Limb (tissue), 2 donors: ENCODE results near the gene OPCML.

ENCODE experiments used
- DNase-seq, 2 donors: peaks; one replicate each; pipeline ENCODE4 v3.0.0-alpha.2; 2016; ENCODE audit errors: extremely low spot score in 2 of 2

The OPCML gene

DNA sequence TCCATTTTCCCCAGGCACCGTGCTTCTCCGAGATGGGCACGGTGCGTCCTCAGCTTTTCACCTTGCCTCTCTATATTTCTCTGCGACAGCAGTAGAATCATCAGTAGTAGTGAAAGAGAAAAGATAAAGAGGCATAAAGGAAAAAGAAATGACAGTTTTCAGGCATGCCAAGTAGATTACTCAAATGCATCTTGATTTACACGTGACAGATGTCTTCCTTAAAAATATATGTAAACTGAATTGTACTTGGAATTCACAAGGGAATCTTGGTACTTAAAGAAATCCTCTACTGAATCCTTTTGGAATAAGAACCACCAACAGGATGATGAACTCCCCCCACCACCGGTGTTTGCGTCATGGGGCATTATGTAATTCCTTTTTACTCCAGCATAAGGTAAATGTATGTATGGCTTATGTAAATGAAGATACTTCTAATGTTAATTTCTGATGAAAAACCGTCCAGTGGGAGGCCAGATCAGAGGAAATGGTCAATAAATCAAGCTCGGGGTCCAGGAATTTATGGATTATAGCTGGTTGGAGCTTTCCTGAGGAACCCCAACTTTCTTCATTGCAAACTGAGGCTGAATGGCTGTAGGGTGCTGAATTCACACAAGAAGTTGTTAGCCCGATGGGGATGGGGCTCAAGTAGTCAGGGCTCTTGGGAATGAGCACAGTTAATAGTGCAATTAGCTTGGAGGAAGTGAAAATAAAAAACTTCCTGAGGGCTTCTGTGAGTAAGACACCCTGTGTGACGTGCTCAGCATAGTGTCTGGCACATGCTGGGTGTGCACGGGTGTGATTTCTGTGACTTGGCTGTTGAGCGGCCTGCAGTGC, 630.4 kb downstream of the OPCML start:
- no peak for DNase-seq

DNA sequence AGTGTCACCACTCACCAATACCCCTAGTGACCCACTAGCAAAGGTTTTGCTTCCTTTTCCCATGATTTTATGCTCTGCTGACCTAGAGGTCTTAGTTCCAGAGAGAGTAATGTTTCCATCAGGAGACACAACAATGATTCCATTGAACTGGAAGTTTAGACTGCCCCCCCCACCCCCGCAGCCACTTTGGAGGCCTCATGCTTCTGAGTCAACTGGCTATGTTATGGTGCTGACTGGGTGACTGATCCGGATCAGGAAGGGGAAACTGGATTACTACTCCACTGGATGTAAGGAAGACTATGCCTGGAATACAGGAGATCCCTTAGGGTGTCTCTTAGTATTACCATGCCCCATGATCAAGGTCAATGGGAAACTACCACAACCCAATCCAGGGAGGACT, 633.6 kb downstream of the OPCML start:
- DNase-seq = no peak

DNA sequence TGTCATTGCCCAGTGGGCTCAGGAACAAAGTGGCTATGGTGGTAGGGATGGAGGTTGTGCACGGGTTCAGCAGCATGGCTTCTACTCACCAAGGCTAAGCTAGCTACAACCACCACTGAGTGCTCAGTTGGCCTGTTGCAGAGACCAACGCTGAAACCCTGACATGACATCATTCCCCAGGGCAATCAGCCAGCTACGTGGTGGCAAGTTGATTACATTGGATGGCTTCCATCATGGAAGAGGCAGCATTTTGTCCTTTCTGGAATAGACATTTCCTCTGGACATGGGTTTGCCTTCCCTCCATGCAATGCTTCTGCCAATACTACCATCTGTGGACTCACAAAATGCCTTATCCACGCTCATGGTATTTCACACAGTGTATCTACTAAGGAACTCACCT, 634.3 kb downstream of the OPCML start:
- DNase-seq = no peak

DNA sequence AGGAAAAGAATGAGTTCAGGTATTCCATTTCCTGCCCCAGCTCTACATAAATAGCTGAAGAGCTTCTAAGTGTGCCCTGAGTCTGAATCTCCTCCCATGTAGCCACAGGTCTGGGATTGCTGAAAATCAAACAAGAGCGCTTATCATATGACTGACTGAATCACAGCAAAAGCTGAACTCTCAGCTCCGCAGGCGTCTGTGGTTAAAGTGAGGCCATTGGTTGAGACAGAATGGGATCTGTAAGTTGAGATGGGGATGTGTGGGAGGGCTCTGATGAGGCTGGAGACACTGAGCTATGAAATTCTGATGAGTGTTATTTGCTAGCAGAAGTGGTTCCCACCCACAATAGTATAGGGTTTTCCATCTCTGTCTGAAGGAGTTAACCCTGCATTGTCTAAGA, 637.0 kb downstream of the OPCML start:
- no peak for DNase-seq

DNA sequence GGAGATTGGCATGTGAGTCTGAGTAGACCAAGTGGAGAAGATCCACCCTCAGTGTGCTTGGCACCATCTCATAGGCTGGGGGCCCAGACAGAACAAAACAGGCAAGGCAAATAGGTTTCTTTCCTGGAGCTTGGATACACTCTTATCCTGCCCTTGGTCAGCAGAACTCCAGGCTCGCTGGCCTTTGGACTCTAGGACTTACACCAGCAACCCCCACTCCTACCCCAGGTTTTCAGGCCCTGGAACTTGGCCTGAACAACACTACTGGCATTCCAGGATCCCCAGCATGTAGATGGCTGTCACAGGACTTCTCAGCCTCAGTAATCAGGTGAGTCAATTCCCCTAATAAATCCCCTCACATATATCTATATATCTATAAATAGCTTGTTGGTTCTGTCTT, 637.7 kb downstream of the OPCML start:
- DNase-seq = no peak

DNA sequence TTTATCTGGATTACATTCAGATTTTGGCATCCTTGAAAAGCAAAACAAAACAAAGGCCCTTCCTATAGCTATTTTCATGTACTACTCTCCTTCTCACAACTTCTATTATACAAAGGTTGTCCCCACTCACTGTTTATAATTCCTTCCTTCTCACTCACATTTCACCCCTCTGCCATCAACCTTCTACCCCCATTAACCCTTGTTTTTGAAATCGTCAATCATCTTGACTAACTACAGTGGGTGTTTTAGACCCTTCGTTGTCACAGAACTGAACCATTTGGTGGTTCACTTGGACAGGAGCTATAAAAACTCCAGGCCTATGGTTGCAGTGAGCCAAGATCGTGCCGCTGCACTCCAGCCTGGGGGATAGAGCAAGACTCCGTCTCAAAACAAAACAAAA, 639.4 kb downstream of the OPCML start:
- no peak for DNase-seq

DNA sequence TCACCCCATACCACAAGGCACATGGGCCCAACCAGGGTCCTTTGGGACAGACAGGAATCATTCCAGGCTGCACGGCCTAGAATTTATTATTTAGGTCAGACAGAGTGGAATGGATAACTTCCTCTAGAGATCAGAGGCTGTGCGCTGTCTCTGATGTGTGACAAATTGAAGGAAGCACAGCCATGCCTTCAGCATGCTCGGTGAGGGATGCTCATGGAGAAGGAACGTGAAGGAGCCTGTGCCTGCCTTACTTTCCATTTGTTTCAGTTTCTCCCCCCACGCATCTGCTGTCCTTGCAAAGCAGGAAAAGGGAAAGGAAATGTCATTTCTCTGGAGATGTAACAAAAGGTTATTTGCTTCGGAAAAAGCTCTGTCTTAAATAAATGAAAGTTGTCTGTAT, 644.1 kb downstream of the OPCML start:
- DNase-seq = no peak

DNA sequence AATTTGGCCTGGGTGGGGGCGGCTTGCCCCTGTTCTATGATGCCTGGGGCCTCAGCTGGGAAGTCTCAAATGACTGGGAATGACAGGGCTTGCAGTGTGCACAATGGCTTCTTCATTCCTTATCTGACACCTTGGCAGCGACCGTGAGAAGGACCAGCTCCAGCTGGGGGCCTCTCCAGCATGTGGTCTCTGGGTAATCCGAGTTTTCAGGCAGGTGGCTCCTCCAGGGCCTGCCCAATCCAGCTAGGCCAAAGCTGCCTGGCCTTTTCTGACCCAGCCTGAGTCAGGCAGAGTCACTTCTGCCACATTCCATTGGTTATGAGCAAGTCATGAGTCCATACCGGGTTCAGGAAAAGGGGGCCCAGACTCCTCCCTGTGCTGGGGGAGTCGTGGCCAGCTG, 646.0 kb downstream of the OPCML start:
- DNase-seq = no peak

DNA sequence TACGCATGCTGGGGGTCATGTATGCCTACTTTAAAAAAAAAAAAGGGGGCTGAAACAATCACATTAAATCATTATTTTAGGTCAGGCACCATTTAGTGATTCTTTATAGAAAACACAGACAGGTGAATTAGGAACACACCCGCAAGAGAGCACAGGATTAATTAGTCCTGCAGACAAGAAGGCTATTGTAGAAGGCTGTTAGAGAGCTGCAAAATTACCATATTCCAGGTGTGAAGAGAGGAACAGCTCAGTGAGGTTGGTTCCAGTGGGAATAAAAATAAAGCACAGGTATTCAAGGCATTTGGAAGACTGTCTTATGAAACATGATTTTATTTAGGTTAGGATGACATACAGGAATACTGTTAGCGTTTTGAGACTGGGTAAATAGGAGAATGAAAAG, 649.1 kb downstream of the OPCML start:
- no peak for DNase-seq

DNA sequence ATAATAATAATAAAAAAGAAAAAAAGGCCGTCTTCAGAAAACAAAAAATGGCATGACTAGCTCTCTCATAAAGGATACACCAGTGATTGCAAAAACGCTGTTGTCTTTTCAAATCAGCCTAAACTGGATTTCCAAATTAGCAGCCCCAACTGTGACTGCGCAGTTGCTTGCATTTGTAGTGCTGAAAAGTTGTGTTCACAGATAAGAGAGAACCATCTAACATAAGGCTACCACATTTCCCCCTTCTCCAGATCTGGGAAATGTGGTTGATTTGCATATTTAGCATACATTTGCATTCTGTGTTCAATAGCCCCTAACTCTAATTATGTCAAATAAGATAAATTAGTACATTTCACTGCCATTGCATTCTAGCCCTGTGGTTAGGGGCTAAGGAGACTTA, 650.7 kb downstream of the OPCML start:
- no peak for DNase-seq

DNA sequence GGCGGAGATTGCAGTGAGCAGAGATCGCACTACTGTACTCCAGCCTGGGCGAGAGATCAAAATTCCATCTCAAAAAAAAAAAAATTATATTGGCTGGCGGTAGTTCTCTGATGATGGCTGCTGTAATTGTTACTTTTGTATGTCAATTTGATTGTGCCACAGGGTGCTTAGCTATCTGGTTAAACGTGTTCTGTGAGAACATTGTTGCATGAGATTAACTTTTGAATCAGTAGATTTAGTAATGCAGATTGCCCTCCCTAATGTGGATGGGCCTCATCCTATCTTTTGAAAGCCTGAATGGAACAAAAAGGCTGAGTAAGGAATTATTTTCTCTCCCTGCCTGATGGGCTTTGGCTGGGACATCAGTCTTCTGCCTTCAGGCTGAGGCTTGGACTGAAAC, 654.2 kb downstream of the OPCML start:
- no peak for DNase-seq

DNA sequence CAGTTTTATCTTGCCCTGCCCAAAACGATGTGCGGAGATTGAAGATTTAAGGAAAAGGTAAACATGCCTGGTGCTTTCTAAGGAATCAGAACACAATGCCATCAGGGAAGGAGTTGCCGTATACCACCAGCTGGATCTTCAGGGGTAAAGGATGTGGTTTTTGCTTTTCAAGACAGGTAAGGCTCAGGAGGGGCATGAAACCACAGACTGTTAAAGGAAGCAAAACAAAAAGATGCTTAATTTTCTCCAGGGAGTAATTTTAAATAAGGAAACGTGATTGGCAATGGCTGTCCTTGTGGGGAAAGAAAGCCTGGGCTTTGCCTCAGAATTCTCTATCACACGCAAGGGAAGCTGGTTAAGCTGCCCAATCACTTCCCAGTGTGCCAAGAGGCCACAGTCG, 655.6 kb downstream of the OPCML start:
- no peak for DNase-seq

DNA sequence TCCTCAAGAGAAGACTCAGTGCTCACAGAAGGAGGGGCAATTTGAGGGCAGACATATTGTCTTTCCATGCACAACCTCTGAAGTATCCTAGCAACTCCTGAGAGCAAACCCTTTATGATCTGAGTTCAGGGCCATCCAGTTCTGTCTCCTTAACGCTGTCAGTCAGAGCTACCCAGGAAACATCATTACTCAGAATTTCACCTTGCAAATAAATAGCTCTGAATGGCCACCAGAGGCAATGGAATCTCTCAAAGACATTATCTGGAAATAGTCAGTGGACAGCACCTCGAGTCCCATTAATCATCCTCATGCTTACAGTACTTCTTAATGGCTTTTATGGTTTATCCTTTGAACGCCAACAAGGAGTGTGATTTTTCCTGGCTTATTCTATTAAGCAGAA, 656.1 kb downstream of the OPCML start:
- DNase-seq = no peak

DNA sequence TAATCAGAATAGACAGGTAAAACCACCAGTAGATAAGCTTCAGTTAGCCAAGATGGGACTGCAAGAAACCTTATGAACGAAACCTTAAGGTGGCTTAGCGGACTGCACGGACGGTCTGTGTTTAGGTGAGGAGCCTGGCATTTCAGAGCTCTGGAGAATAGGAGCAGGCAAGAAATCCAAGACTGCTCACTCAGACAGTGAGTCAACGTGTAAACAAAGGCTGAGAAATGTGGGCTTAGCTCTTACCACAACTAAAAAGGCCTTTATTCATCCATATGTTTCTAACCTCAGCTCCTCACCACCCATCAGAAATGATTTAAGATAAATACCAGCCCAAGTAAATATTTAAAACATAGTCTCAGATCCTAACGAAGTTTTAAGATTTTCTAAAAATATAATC, 657.7 kb downstream of the OPCML start:
- DNase-seq = no peak

DNA sequence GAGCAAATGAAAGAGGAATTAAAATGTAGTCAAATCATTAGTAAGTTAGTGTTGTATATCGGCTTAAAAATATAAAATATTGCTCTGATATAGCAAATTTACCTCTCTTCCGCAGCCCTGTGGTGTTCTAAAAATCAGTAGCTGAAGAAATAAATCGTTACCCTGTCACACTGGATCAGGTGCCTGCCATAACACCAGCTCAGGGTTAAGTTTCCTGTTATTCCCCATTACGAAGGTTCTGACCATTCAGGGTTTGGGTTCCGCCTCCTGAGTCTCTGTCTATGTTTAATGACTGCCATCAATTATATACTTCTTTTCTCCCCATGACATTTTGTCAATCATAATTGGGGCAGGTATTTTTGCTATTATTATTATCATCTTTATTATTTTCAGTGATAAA, 658.5 kb downstream of the OPCML start:
- no peak for DNase-seq

DNA sequence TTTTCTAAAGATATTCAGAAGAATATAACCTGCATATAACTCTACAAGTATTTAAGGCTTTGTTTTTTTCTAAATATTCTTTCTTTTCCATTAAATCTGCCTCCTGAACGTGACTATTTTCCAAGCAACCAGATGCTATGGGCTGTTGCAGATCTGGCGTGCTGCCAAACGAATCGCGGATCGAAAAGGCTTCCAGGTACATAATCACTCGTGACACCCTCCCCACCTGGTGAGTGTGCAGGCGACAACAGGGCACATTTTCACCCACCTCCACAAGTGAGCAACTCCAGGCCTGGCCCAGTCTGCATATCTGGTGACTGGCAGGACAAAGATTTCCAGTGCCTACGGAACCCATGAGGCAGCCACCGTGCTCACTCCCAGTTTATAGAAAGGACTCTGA, 660.1 kb downstream of the OPCML start:
- DNase-seq = no peak

DNA sequence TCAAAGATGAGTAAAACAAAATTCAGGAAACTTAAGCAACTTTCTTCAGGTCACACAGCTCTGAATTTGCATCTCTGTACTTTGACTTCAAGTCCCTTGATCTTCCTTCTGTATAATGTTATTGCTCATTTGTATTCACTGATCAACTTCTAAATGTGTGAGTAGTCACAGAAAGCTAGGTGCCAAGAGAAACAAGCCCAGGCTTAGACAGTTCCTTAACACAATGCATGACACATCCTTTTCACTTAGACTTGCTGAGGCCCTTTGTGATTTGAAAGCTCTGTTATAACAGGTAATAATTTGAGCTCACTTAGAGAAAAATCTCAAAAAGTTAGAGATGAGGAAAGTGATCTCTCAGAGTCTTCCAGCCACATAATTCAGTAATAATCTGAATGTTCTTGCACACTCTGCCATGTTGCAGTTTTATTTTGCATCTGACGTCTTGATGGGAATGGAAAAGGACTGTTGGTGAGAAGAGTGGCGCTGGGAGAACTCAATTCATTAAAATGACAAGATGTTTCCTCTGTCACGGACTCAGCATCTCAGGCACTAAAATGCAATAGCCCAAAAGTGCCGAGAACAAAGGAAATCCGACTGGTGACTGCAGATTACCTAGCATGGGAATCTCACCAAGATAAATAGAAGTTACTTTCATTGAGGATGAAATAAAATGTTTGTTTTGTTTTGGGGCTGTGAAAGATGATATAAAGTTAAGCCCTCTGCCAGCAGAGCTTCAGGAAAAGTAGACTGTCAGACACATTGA, 665.3 kb downstream of the OPCML start:
- DNase-seq = no peak

DNA sequence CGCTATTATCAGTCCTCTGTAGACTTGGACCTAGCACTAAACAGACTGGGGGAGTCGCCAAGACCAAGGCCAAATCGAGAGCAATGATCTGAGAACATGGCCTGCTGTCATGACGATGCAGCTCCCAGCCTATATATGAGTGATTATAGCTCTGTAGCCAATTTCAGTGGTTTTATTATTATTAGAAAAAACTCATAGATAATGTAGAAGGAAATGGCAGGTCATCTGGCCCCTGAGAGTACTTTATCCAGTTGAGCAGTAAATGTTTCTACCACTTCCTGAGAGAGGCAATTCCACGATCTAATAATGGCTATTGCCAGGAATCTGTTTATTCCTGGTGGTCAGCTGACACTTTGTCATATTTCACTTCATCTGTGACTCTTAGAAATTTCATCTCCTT, 666.7 kb downstream of the OPCML start:
- DNase-seq = no peak

DNA sequence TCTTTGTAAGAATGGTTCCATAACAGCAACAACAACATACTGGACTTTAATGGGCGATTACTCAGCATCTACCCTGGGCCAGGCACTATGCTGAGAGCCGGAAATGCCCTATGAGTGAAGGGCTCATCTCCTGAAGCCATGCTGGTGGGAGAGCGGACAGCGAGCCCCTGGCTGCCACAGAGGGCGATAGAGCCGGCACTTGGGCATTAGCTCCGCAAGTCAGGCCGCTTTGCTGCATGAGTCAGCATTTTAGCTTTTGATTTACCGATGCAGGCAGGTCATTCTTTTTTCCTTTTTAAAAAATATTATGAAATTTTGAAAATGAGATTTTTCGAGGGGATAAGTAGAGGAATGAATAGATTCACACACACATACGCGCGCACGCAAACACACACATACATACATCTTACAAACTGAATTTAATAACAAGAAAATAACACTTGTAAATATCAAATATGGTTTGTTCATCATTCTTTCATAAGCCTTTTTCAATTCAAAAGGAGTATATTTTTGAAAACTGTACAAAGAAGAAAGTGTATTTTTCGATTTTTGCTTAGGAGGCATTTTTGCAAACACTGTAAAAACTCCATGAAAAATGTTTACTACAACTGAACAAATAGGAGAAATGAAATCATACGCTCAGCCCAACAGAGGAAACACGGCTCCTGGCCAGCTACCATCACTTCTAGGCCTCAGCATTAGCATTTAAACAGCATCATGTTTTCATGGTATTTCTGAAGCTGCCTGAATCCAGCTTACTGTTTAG, 667.3 kb downstream of the OPCML start:
- DNase-seq = no peak

DNA sequence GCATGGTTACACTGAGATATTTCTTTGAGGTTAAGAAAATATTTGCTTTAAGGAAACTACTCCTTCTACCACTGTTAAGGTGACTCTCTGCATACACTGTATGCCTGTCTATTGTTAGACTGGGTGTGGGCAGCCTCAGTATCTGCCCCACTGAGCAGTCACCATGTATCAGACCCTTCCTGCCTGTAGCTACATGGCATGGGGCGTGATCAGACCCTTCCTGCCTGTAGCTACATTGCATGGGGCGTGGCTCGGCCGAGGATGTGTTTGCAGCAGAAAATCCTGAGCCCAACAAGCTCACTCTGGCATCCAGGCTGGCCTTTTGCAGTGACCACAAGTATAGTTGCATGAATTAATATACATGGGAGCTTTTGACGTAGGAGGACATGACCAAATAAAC, 669.4 kb downstream of the OPCML start:
- no peak for DNase-seq

DNA sequence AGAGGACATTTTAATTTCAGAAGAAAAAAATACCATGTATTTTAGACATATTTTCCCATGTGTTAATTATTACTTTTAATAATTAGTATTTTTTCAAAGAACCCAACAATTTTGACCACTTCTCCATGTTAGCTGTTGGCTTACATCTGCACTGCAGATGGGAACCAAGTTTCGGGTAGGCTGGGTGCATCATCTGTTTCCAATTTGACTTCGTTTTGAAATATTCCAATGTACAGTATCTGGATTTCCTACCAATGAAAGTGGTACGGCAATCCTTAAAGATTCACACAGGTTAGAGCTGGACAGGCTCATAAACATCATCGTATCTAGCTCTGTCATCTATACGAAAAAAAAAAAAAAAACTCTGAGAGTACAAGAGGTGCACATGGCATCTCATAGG, 670.2 kb downstream of the OPCML start:
- no peak for DNase-seq

DNA sequence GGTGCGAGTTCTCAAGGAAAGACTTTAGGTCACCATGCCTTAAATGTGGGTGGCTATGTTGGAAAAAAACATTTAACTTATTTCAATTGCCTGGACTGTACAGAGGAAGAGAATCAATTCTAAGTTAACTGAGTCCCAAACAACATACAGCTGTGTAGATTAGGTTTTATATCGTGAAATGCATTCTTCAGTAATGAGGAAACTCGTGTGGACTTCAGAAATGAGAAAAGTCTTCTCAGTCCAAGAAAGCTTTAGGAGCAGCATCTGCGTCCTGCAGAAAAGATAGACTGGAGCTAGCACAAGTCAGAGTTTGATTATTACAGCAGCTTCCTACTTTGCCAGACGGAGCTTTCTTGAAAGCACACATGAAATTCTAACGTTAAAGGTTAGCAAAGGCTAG, 673.0 kb downstream of the OPCML start:
- DNase-seq = no peak
